ENCODE measurements around the gene BRD4. TPM values are rescaled to one million over a fixed set of nuclear protein-coding genes. Genes with fewer than 3 reads are reported as not detected.

Gene BRD4
- total and polyA plus RNA-seq, 8 donors, result 10.6 to 113 (median 20.5) TPM

- intact Hi-C loops (cut with DNase I; ENCODE audit: low total_unique reads), result no loop called here
- peak in 1 of 2 donors; percentile 53 for DNase-seq
- H3K27ac ChIP-seq, result peak overlapping the region in 3 of 5 donors; percentile 43 to 64 (median 54)
- H3K9me3 ChIP-seq, result no peaks in the 10 kb centered on the region
- WGBS, 5 donors, result 41 to 52% (median 43%) methylated on average over 10 of the region's 10 CpGs
- TF ChIP-seq POLR2A (IDR thresholded peaks at IDR 0.05), result no peak
- peak in 1 of 3 donors; percentile 77 for TF ChIP-seq POLR2AphosphoS5 (IDR thresholded peaks at IDR 0.05)
- peak; percentile 19 for TF ChIP-seq EP300 (IDR thresholded peaks at IDR 0.05)
- H3K27me3 ChIP-seq, result no peaks in the 10 kb centered on the region
- peak overlapping the region in 1 of 4 donors; percentile 8 for H3K4me3 ChIP-seq
- peaks cover 60 to 92% (median 78%) of the 10 kb centered on the region in 4 donors for H3K4me1 ChIP-seq
- no peaks in the 10 kb centered on the region for H3K36me3 ChIP-seq
Observed at GRCh38 chr19:15304140-15304705, 28.1 kb downstream of the BRD4 start.

- H3K4me1 ChIP-seq, result peaks cover 68 to 95% (median 86%) of the 10 kb centered on the region in 4 donors
- WGBS, 5 donors, result 17 to 32% (median 26%) methylated on average over 7 of the region's 7 CpGs
- peak overlapping the region in 4 of 5 donors; percentile 16 to 64 (median 46) for H3K27ac ChIP-seq
- TF ChIP-seq EP300 (IDR thresholded peaks at IDR 0.05) (no peak), CTCF (IDR thresholded peaks at IDR 0.05) (no peak), POLR2AphosphoS5 (IDR thresholded peaks at IDR 0.05) (no peak), POLR2A (IDR thresholded peaks at IDR 0.05) (no peak)
- DNase-seq, result no peak
- intact Hi-C loops (cut with DNase I; ENCODE audit: low total_unique reads), result no loop called here
- no peaks in the 10 kb centered on the region for H3K27me3 ChIP-seq
- no peak overlapping the region for H3K4me3 ChIP-seq
- no peaks in the 10 kb centered on the region for H3K9me3 ChIP-seq
- H3K36me3 ChIP-seq, result no peaks in the 10 kb centered on the region
Observed at GRCh38 chr19:15303105-15303780, 29.1 kb downstream of the BRD4 start.

- no peaks in the 10 kb centered on the region for H3K9me3 ChIP-seq
Observed at GRCh38 chr19:15300533-15301197, 31.7 kb downstream of the BRD4 start.

GRCh38 chr19:15299568-15300409 is 32.5 kb downstream of the BRD4 start:
- no peak overlapping the region for H3K4me3 ChIP-seq
- no peaks in the 10 kb centered on the region for H3K9me3 ChIP-seq
- peaks cover 79 to 100% (median 96%) of the 10 kb centered on the region in 4 donors for H3K4me1 ChIP-seq
- 73 to 87% (median 81%) methylated on average over 12 of the region's 12 CpGs for WGBS, 5 donors
- no peak for DNase-seq
- peak overlapping the region in 4 of 5 donors; percentile 0 to 70 (median 29) for H3K27ac ChIP-seq
- intact Hi-C loops (cut with DNase I; ENCODE audit: low total_unique reads), result no loop called here
- no peaks in the 10 kb centered on the region for H3K27me3 ChIP-seq
- TF ChIP-seq CTCF (IDR thresholded peaks at IDR 0.05) (no peak), EP300 (IDR thresholded peaks at IDR 0.05) (no peak), POLR2AphosphoS5 (IDR thresholded peaks at IDR 0.05) (peak in 2 of 3 donors; percentile 28 to 68)
- H3K36me3 ChIP-seq, result peaks cover 0 to 5% (median 0%) of the 10 kb centered on the region in 4 donors

More at GRCh38 chr19:15300533-15301197, 31.7 kb downstream of the BRD4 start:
- TF ChIP-seq POLR2A (IDR thresholded peaks at IDR 0.05) (no peak), EP300 (IDR thresholded peaks at IDR 0.05) (no peak), POLR2AphosphoS5 (IDR thresholded peaks at IDR 0.05) (no peak), CTCF (IDR thresholded peaks at IDR 0.05) (no peak)
- Histone ChIP-seq H3K27ac (peak overlapping the region in 4 of 5 donors; percentile 5 to 70 (median 40)), H3K4me3 (no peak overlapping the region), H3K27me3 (no peaks in the 10 kb centered on the region), H3K4me1 (peaks cover 78 to 100% (median 94%) of the 10 kb centered on the region in 4 donors), H3K36me3 (peaks cover 0 to 5% (median 0%) of the 10 kb centered on the region in 4 donors)
- DNase-seq, result no peak
- 63 to 82% (median 80%) methylated on average over 6 of the region's 6 CpGs for WGBS, 5 donors
- intact Hi-C loops (cut with DNase I; ENCODE audit: low total_unique reads), result no loop called here

Data from stomach (tissue), 9 donors.